Neural cell (in vitro differentiated cells): Measurements from ENCODE around the gene MMP7. TPM values are rescaled to one million over a fixed set of nuclear protein-coding genes. Genes with fewer than 3 reads are reported as not detected.

Experiments used
- H2AFZ ChIP-seq: fragments of 200-600, 300-800 bp; sonication (generic), shearing (Covaris generic); 2 replicates; pipeline ENCODE4 v1.6.0; 2014; ENCODE audit warnings: low read depth, mild to moderate bottlenecking, antibody characterized with exemption, low read length, moderate library complexity
- H3F3A ChIP-seq: fragments of 200-600 bp; shearing (Covaris generic); 2 replicates; pipeline ENCODE4 v1.6.1; 2016; ENCODE audit warnings: mild to moderate bottlenecking, moderate library complexity, mixed read lengths, antibody characterized with exemption, low read length; ENCODE audit not compliant: insufficient read depth, poor library complexity, severe bottlenecking
- H3K27ac ChIP-seq: fragments of 200-600, 300-800 bp; sonication (generic), shearing (Covaris generic); 2 replicates; pipeline ENCODE4 v1.5.1; 2014; ENCODE audit warnings: mild to moderate bottlenecking, low read length, moderate library complexity
- H3K27me3 ChIP-seq: fragments of 300-800, 200-600 bp; sonication (generic), shearing (Covaris generic); 2 replicates; pipeline ENCODE4 v1.6.0; 2014; ENCODE audit warnings: mild to moderate bottlenecking, low read depth, low read length, moderate library complexity; ENCODE audit not compliant: insufficient read depth
- H3K36me3 ChIP-seq: fragments of 300-800, 200-600 bp; sonication (generic), shearing (Covaris generic); 2 replicates; pipeline ENCODE4 v1.5.1; 2014; ENCODE audit warnings: mild to moderate bottlenecking, antibody characterized with exemption, low read length, moderate library complexity; ENCODE audit not compliant: insufficient read depth
- H3K4me2 ChIP-seq: fragments of 300-800, 200-600 bp; sonication (generic), shearing (Covaris generic); 2 replicates; pipeline ENCODE4 v1.6.0; 2014; ENCODE audit warnings: mild to moderate bottlenecking, low read length
- H3K4me3 ChIP-seq: fragments of 300-800, 200-600 bp; sonication (generic), shearing (Covaris generic); 2 replicates; pipeline ENCODE4 v1.5.1; 2014; ENCODE audit warnings: mild to moderate bottlenecking, low read length, moderate library complexity
- H3K79me2 ChIP-seq: fragments of 200-600 bp; shearing (Covaris generic); replicated peaks from 2 replicates; pipeline ENCODE4 v1.6.0; 2014; ENCODE audit warnings: mild to moderate bottlenecking, low read length, moderate library complexity; ENCODE audit not compliant: insufficient read depth
- H3K9ac ChIP-seq: fragments of 300-800, 200-600 bp; sonication (generic), shearing (Covaris generic); 2 replicates; pipeline ENCODE4 v1.6.1; 2016; ENCODE audit warnings: mild to moderate bottlenecking, low read length, mixed read lengths
- H3K9me2 ChIP-seq: fragments of 200-600 bp; shearing (Covaris generic); 2 replicates; pipeline ENCODE4 v1.6.1; 2016; ENCODE audit warnings: mild to moderate bottlenecking, low read length, mixed read lengths; ENCODE audit not compliant: insufficient read depth
- H3K9me3 ChIP-seq: fragments of 200-600, 300-800 bp; sonication (generic), shearing (Covaris generic); 2 replicates; pipeline ENCODE4 v1.6.1; 2016; ENCODE audit warnings: mild to moderate bottlenecking, mixed run types, low read length, moderate library complexity, mixed read lengths
- H4K20me1 ChIP-seq: fragments of 200-600 bp; shearing (Covaris generic); 2 replicates; pipeline ENCODE4 v1.6.1; 2016; ENCODE audit warnings: mild to moderate bottlenecking, mixed run types; ENCODE audit not compliant: insufficient read depth
- CTCF ChIP-seq: fragments of 450-650 bp; IDR thresholded peaks from 2 replicates; pipeline ENCODE4 v1.5.1; 2014; ENCODE audit warnings: antibody characterized with exemption, mild to moderate bottlenecking, moderate library complexity; ENCODE audit not compliant: poor library complexity, severe bottlenecking
- EP300 ChIP-seq: fragments of 450-650 bp; conservative IDR thresholded peaks from 2 replicates; pipeline ENCODE4 v1.6.1; 2014; ENCODE audit warnings: antibody characterized with exemption, mild to moderate bottlenecking, moderate library complexity; ENCODE audit not compliant: poor library complexity, severe bottlenecking
- EZH2 ChIP-seq: fragments of 200-600, 300-800 bp; shearing (Covaris generic), sonication (generic); IDR thresholded peaks from 2 replicates; pipeline ENCODE4 v1.6.1; 2014; ENCODE audit warnings: antibody characterized with exemption, low read length, borderline replicate concordance, mild to moderate bottlenecking; ENCODE audit not compliant: insufficient read depth, poor library complexity, severe bottlenecking
- MXI1 ChIP-seq: fragments of 450-650 bp; conservative IDR thresholded peaks from 2 replicates; pipeline ENCODE4 v1.6.1; 2014; ENCODE audit warnings: antibody characterized with exemption, mild to moderate bottlenecking; ENCODE audit not compliant: poor library complexity, severe bottlenecking
- POLR2AphosphoS5 ChIP-seq: IDR thresholded peaks from 2 replicates; pipeline ENCODE4 v1.6.1; 2012
- RAD21 ChIP-seq: fragments of 450-650 bp; conservative IDR thresholded peaks from 2 replicates; pipeline ENCODE4 v1.6.1; 2014; ENCODE audit warnings: antibody characterized with exemption, mild to moderate bottlenecking, moderate library complexity
- REST ChIP-seq: IDR thresholded peaks from 2 replicates; pipeline ENCODE4 v1.6.1; 2012; ENCODE audit warnings: borderline replicate concordance
- SMC3 ChIP-seq: fragments of 450-650 bp; conservative IDR thresholded peaks from 2 replicates; pipeline ENCODE4 v1.6.1; 2014; ENCODE audit warnings: antibody characterized with exemption, mild to moderate bottlenecking, moderate library complexity; ENCODE audit not compliant: poor library complexity
- TAF1 ChIP-seq: IDR thresholded peaks from 2 replicates; pipeline ENCODE4 v1.6.1; 2012; ENCODE audit warnings: low read depth
- polyA plus RNA-seq: library from polyadenylated mRNA; depleted of rRNA; stranded (reverse); fragments of >200 nt; gene quantifications from 2 replicates; pipeline ENCODE4 v1.2.3, GENCODE V29; 2014

Gene MMP7
- polyA plus RNA-seq, 1 donor from 2014 or later, result not detected

- no peak overlapping the region for H2AFZ ChIP-seq
- H3K36me3 ChIP-seq, result no peaks in the 10 kb centered on the region
- H3K9ac ChIP-seq, result no peak overlapping the region
- no peaks in the 10 kb centered on the region for H3K79me2 ChIP-seq
- H3K27me3 ChIP-seq, result no peaks in the 10 kb centered on the region
- H3K27ac ChIP-seq, result no peak overlapping the region
- H3K4me3 ChIP-seq, result no peak overlapping the region
- H3K4me2 ChIP-seq, result no peak overlapping the region
- TF ChIP-seq RAD21 (no peak), TAF1 (no peak), MXI1 (no peak), EP300 (no peak), CTCF (no peak), EZH2 (no peak), REST (no peak), SMC3 (no peak), POLR2AphosphoS5 (no peak)
- no peaks in the 10 kb centered on the region for H3F3A ChIP-seq
- H3K9me3 ChIP-seq, result no peaks in the 10 kb centered on the region
- no peaks in the 10 kb centered on the region for H4K20me1 ChIP-seq
- no peaks in the 10 kb centered on the region for H3K9me2 ChIP-seq
Measured at GRCh38 chr11:102560555-102561011, 30.0 kb upstream of the MMP7 start.

GRCh38 chr11:102559839-102560238, 29.3 kb upstream of the MMP7 start:
- Histone ChIP-seq H3K36me3 (no peaks in the 10 kb centered on the region), H3K9me3 (no peaks in the 10 kb centered on the region), H3K9ac (no peak overlapping the region), H3K27ac (no peak overlapping the region), H3K4me3 (no peak overlapping the region), H2AFZ (no peak overlapping the region), H3F3A (no peaks in the 10 kb centered on the region), H3K79me2 (no peaks in the 10 kb centered on the region), H4K20me1 (no peaks in the 10 kb centered on the region), H3K9me2 (no peaks in the 10 kb centered on the region), H3K4me2 (no peak overlapping the region), H3K27me3 (no peaks in the 10 kb centered on the region)
- TF ChIP-seq MXI1, result no peak
- TF ChIP-seq REST, result no peak
- no peak for TF ChIP-seq SMC3
- no peak for TF ChIP-seq EP300
